Kidney (tissue), 14 donors: ENCODE results near the gene DSCAML1. TPM values are rescaled to one million over a fixed set of nuclear protein-coding genes. Genes with fewer than 3 reads are reported as not detected.

Experiments used
- DNase-seq, 5 donors: peaks; one replicate each; pipeline ENCODE4 v3.0.0-alpha.2; 2013 to 2020
- FAIRE-seq: peaks from 2 replicates; lab custom pipeline; 2012; peaks lifted over from hg19 to GRCh38; lab: Jason Lieb, UNC
- H3K27ac ChIP-seq, 2 donors: one replicate each; pipeline ENCODE4 v1.7.0; 2013; ENCODE audit warnings: low read depth in 2 of 2, low read length in 2 of 2, inconsistent platforms in 1 of 2
- H3K27me3 ChIP-seq: one replicate; pipeline ENCODE4 v1.7.1; 2013; ENCODE audit warnings: low read length, inconsistent platforms; ENCODE audit not compliant: control insufficient read depth, insufficient read depth
- H3K36me3 ChIP-seq, 3 donors: one replicate each; pipeline versions ENCODE4 v1.7.0 to v1.7.1; 2013; ENCODE audit warnings: low read length in 3 of 3, control low read depth in 1 of 3, inconsistent platforms in 1 of 3; ENCODE audit not compliant: insufficient read depth in 3 of 3, control insufficient read depth in 2 of 3
- H3K4me1 ChIP-seq, 3 donors: one replicate each; pipeline versions ENCODE4 v1.7.0 to v1.7.1; 2013; ENCODE audit warnings: low read length in 3 of 3, inconsistent platforms in 1 of 3, low read depth in 1 of 3; ENCODE audit not compliant: control insufficient read depth in 2 of 3, insufficient read depth in 2 of 3
- H3K4me3 ChIP-seq, 3 donors: one replicate each; pipeline versions ENCODE4 v1.7.0 to v1.8.1; 2013; ENCODE audit warnings: low read length in 3 of 3, control low read depth in 1 of 3, inconsistent platforms in 1 of 3
- H3K9ac ChIP-seq, 3 donors: one replicate each; pipeline versions ENCODE4 v1.7.0 to v1.7.1; 2013; ENCODE audit warnings: low read length in 3 of 3, control low read depth in 1 of 3, inconsistent platforms in 1 of 3
- H3K9me3 ChIP-seq, 3 donors: one replicate each; pipeline versions ENCODE4 v1.7.0 to v1.7.1; 2013; ENCODE audit warnings: low read length in 3 of 3, control low read depth in 1 of 3, inconsistent platforms in 1 of 3; ENCODE audit not compliant: control insufficient read depth in 2 of 3, insufficient read depth in 1 of 3
- intact Hi-C: fragments of 100-400 bp; cut with DNase I; formaldehyde crosslinking; loops from one replicate; pipeline ENCODE4 v1.11.1; 2022
- polyA plus RNA-seq: library from polyadenylated mRNA; stranded (reverse); fragments of 350-450 nt; fragmentation: Illumina TruSeq; extraction: RNeasy Lipid Tissue Mini Kit (QIAGEN cat#74804); gene quantifications from one replicate; pipeline ENCODE4 v1.2.3, GENCODE V29; 2014; ENCODE audit warnings: low read depth, low replicate concordance; ENCODE audit not compliant: insufficient read depth
- total RNA-seq: library from RNA; stranded (reverse); fragmentation: NEBNext Ultra II Directional; extraction: Animal tissue kit (Norgen Biotek cat#: 25700); gene quantifications from one replicate; pipeline ENCODE4 v1.2.1, GENCODE V29; 2021
- TF ChIP-seq, protein P1 (sequence below): IDR thresholded peaks from 3 replicates; pipeline ENCODE4 v1.5.1; 2012; ENCODE audit warnings: mild to moderate bottlenecking, moderate library complexity, borderline replicate concordance; ENCODE audit not compliant: insufficient read depth; ENCODE audit errors: extremely low read depth
- donor health status: control.
- donor health status: control.
- donor health status: control.
- donor health status: control.
- donor health status: control.
- donor health status: DM: yes; HTN: yes; CAD: no.
- donor health status: Normal renal cell carcinoma (clear cell type).

The DSCAML1 gene
- total and polyA plus RNA-seq, 2 donors from 2014 or later: 0.95 to 17.3 TPM

DNA sequence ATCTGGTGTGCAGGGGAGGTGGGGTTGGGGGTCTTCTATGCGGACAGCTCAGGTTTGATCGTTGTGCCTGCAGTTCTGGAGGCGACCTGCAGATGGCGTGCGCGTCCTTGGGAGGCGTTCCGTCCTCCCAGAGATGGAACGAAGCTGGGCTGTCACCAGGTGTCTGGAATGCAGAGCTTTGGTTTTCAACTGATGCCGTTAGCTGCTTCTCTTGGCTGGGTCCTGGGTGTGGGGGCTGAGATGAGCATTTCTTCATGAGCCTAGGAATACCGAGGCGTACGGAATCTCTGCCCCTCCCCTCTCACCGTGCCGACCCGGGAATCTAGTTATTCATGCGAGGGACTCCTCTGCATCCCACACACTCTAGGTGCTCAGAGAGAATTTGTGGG, 370.7 kb downstream of the DSCAML1 start:
- TF ChIP-seq, protein P1, sequence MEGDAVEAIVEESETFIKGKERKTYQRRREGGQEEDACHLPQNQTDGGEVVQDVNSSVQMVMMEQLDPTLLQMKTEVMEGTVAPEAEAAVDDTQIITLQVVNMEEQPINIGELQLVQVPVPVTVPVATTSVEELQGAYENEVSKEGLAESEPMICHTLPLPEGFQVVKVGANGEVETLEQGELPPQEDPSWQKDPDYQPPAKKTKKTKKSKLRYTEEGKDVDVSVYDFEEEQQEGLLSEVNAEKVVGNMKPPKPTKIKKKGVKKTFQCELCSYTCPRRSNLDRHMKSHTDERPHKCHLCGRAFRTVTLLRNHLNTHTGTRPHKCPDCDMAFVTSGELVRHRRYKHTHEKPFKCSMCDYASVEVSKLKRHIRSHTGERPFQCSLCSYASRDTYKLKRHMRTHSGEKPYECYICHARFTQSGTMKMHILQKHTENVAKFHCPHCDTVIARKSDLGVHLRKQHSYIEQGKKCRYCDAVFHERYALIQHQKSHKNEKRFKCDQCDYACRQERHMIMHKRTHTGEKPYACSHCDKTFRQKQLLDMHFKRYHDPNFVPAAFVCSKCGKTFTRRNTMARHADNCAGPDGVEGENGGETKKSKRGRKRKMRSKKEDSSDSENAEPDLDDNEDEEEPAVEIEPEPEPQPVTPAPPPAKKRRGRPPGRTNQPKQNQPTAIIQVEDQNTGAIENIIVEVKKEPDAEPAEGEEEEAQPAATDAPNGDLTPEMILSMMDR: peak; percentile 87
- H3K9me3 ChIP-seq: no peaks in the 10 kb centered on the region
- no peak for FAIRE-seq
- intact Hi-C loops: no loop called here
- no peak overlapping the region for H3K27ac ChIP-seq
- no peak overlapping the region for H3K4me3 ChIP-seq
- no peak overlapping the region for H3K9ac ChIP-seq
- no peaks in the 10 kb centered on the region for H3K27me3 ChIP-seq
- DNase-seq: peak; percentile 77 to 87 (median 85)
- peaks cover 0 to 13% (median 0%) of the 10 kb centered on the region in 3 donors for H3K36me3 ChIP-seq
- no peaks in the 10 kb centered on the region for H3K4me1 ChIP-seq

DNA sequence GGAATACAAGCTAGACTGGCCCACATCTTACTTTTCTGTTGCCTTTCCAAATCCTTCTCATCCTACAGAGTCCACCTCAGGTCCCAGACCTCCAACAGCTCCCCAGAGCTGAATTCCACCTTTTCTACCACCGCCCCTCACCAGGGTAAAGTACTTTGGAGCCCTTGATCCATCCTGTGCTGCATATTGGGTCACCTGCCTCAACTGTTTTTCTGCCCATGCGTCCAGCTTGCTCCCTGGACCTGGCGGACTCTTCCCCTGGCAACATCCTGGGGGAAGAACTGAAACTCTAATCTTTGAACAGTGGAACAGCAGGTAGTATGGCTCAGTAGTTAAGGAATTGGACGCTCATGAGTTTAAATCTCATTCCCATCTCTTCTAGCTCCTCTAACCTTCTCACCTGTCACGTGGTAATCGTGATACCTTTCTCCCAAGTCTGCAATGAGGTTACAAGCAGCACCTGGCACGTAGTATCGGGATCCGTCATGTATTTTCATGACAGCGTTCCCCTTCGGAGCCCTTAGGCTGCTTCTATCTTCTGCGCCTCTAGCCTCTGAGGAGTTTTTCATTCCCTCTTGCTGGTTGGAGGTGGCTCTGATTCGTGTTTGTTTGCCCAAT, 371.2 kb downstream of the DSCAML1 start:
- Histone ChIP-seq H3K4me1 (no peaks in the 10 kb centered on the region), H3K36me3 (peaks cover 0 to 8% (median 0%) of the 10 kb centered on the region in 3 donors), H3K9ac (no peak overlapping the region), H3K27ac (no peak overlapping the region), H3K4me3 (no peak overlapping the region), H3K9me3 (no peaks in the 10 kb centered on the region), H3K27me3 (no peaks in the 10 kb centered on the region)
- no peak for FAIRE-seq
- DNase-seq: peak in 1 of 5 donors; percentile 15
- TF ChIP-seq, protein P1: no peak
- intact Hi-C loops: no loop called here

DNA sequence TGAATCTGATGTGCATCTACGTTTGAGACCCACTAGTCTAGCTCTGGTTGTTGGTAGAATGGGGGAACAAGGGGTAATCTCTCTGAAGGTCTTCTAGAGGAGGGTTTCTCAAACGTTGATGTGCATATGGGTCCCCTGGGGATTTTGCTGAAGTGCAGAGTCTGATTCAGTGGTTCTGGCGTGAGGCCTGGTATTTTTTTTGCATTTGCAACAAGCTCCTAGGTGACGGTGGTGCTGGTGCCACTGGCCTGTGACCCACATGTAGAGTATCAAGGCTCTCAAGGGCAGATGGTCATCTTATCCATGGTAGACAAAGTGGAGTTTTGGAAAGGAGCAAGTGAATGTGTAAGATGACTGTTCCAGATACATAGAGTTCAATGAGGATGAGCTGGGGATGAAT, 372.2 kb downstream of the DSCAML1 start:
- DNase-seq (peak in 1 of 5 donors; percentile 13), FAIRE-seq (no peak)
- intact Hi-C loops: no loop called here
- Histone ChIP-seq H3K4me3 (no peak overlapping the region), H3K4me1 (no peaks in the 10 kb centered on the region), H3K36me3 (no peaks in the 10 kb centered on the region), H3K9ac (no peak overlapping the region), H3K9me3 (no peaks in the 10 kb centered on the region), H3K27ac (no peak overlapping the region), H3K27me3 (no peaks in the 10 kb centered on the region)
- TF ChIP-seq, protein P1: no peak

DNA sequence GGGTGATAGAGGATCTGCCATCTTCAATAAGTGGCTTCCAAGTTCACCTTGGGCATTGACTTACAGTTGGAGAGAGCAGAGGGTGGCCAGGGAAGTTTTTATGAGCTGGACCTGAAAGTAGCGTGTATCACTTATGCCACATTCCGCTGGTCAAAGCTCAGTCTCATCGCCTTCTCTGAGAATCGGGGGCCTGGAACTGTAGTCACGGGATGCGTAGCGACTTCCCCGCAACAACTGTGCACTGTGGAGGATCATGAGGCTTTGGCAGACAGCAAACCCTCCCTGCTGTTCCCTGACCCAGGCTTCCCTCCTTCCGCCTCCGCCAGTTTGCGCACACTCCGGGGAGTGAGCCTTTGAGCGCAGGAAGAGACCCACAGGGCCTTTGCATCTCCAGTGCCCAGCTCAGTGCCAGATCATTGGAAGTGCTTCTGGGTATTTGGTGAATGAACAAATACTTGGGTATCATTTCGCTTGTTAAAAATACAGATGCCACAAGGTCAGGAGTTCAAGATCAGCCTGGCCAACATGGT, 373.9 kb downstream of the DSCAML1 start:
- Histone ChIP-seq H3K27me3 (no peaks in the 10 kb centered on the region), H3K9me3 (no peaks in the 10 kb centered on the region), H3K4me3 (no peak overlapping the region), H3K27ac (no peak overlapping the region), H3K36me3 (no peaks in the 10 kb centered on the region), H3K4me1 (no peaks in the 10 kb centered on the region), H3K9ac (no peak overlapping the region)
- DNase-seq (peak in 2 of 5 donors; percentile 19 to 51), FAIRE-seq (no peak)
- TF ChIP-seq, protein P1: no peak
- intact Hi-C loops: no loop called here
